K562 (cell line): ENCODE data around the gene SAP130. TPM values are rescaled to one million over a fixed set of nuclear protein-coding genes. Genes with fewer than 3 reads are reported as not detected.
A peak's percentile ranks its signal among the peaks of the same experiment; 100 is the strongest.

Source experiments
- ADNP ChIP-seq: fragments of 200-800 bp; sonication (Bioruptor generic); IDR thresholded peaks from 2 replicates; pipeline ENCODE4 v1.6.1; 2016; ENCODE audit warnings: missing genetic modification characterization, missing compliant biosample characterization
- AFF4 ChIP-seq: sonication (generic); formaldehyde crosslinking; IDR thresholded peaks from 2 replicates; pipeline ENCODE4 v1.8.0; 2023; ENCODE audit warnings: mild to moderate bottlenecking, missing genetic modification reagents
- ATF2 ChIP-seq: sonication (generic); formaldehyde crosslinking; IDR thresholded peaks from 2 replicates; pipeline ENCODE4 v1.8.1; 2022; ENCODE audit warnings: missing genetic modification reagents
- ATF4 ChIP-seq: fragments of 450-650 bp; formaldehyde crosslinking; IDR thresholded peaks from 2 replicates; pipeline ENCODE4 v1.4.0; 2022; ENCODE audit warnings: mild to moderate bottlenecking, moderate library complexity
- CGGBP1 ChIP-seq: fragments of 250-450 bp; sonication (Bioruptor Pico); IDR thresholded peaks from 2 replicates; pipeline ENCODE4 v1.9.0; 2021; ENCODE audit warnings: mild to moderate bottlenecking
- DDX20 ChIP-seq: fragments of 450-650 bp; IDR thresholded peaks from 2 replicates; pipeline ENCODE4 v1.6.1; 2016; ENCODE audit warnings: missing genetic modification characterization, low read depth, mild to moderate bottlenecking, missing compliant biosample characterization, moderate library complexity
- ETV1 ChIP-seq: fragments of 450-650 bp; conservative IDR thresholded peaks from 2 replicates; pipeline ENCODE4 v1.6.1; 2016; ENCODE audit warnings: missing genetic modification characterization, control low read depth, low read depth, missing compliant biosample characterization
- HIVEP1 ChIP-seq: fragments of 250-450 bp; sonication (Bioruptor Pico); IDR thresholded peaks from 2 replicates; pipeline ENCODE4 v1.4.0; 2020; ENCODE audit warnings: mild to moderate bottlenecking
- RHOXF2B ChIP-seq: fragments of 250-450 bp; sonication (Bioruptor Pico); conservative IDR thresholded peaks from 2 replicates; pipeline ENCODE4 v1.5.1; 2021
- THAP7 ChIP-seq: fragments of 250-450 bp; sonication (Bioruptor Pico); IDR thresholded peaks from 2 replicates; pipeline ENCODE4 v1.5.0; 2021
- ZBTB12 ChIP-seq: fragments of 250-450 bp; sonication (Bioruptor Pico); IDR thresholded peaks from 2 replicates; pipeline ENCODE4 v1.4.0; 2020
- ZNF23 ChIP-seq: fragments of 250-450 bp; sonication (Bioruptor Pico); IDR thresholded peaks from 2 replicates; pipeline ENCODE4 v1.4.0; 2020; ENCODE audit warnings: mild to moderate bottlenecking
- ZNF347 ChIP-seq: fragments of 450-650 bp; formaldehyde crosslinking; IDR thresholded peaks from 2 replicates; pipeline ENCODE4 v1.4.0; 2020; ENCODE audit warnings: low read depth, mild to moderate bottlenecking, moderate library complexity
- ZNF512 ChIP-seq: IDR thresholded peaks from 2 replicates; pipeline ENCODE4 v1.6.1; 2016; ENCODE audit warnings: missing genetic modification characterization, missing compliant biosample characterization
- ZNF740 ChIP-seq, 3 experiments: fragments of 200-800 bp in 1 of 3; sonication (Bioruptor generic) in 1 of 3; sonication (generic) in 1 of 3; formaldehyde crosslinking in 1 of 3; IDR thresholded peaks; 2 replicates each; pipeline versions ENCODE4 v1.6.1 to v1.8.0; 2016 to 2022; ENCODE audit warnings: mild to moderate bottlenecking in 2 of 3, missing compliant biosample characterization in 2 of 3, missing genetic modification characterization in 2 of 3, missing genetic modification reagents in 1 of 3
- polyA plus RNA-seq, 8 experiments: library from polyadenylated mRNA; depleted of rRNA in 4 of 8; stranded (reverse) in 5 of 8; unstranded in 3 of 8; fragments of >200 nt; fragmentation: Nextera tagmentation in 2 of 8; fragmentation: Illumina TruSeq in 1 of 8; extraction: Ambion mirVana in 2 of 8; extraction: Trizol in 1 of 8; gene quantifications; 2 replicates each; pipeline versions ENCODE4 v1.2.1 to v1.2.3, GENCODE V29; 2011 to 2014; ENCODE audit warnings: inconsistent platforms in 1 of 8, missing spikeins in 1 of 8
- total RNA-seq, 7 experiments: library from RNA; depleted of rRNA in 6 of 7; stranded (reverse); fragments of >200 nt in 6 of 7; fragmentation: Illumina TruSeq in 2 of 7; extraction: Trizol in 2 of 7; gene quantifications; 2 replicates each; pipeline versions ENCODE4 v1.2.1 to v1.2.3, GENCODE V29; 2011 to 2021; ENCODE audit warnings: low replicate concordance in 1 of 7

The SAP130 gene
- total and polyA plus RNA-seq, 9 of the 15 experiments (the other 6 are each of a cell fraction or from before 2014, with no cell fraction given), result 4.5 to 33.4 (median 7.4) TPM

GRCh38 chr2:127927384-127927783, 100.5 kb downstream of the SAP130 start (continued):
- TF ChIP-seq AFF4 (CRISPR knock-in tag), result no peak
- peak; percentile 78 for TF ChIP-seq ATF4 (CRISPR knock-in tag)
- TF ChIP-seq ZNF347, result peak; percentile 74; the same call in 1 of the 2 replicates
- TF ChIP-seq CGGBP1, result no peak
- TF ChIP-seq THAP7 (CRISPR knock-in tag), result 0 out of 2 replicates have a peak, but pooled peaks have one; percentile 39
- TF ChIP-seq DDX20 (tag), result peak; percentile 98
- peak; percentile 94 for TF ChIP-seq HIVEP1 (CRISPR knock-in tag)
- peak; percentile 77 for TF ChIP-seq ZBTB12 (CRISPR knock-in tag)
- TF ChIP-seq ATF2 (CRISPR knock-in tag), result no peak
- no peak for TF ChIP-seq ZNF740 (CRISPR knock-in tag; IDR thresholded peaks at IDR 0.05)
- peak in 1 of 2 experiments; percentile 97; a peak in 2 of 4 replicates for TF ChIP-seq ZNF740 (tag; IDR thresholded peaks at IDR 0.05)
- TF ChIP-seq ADNP (tag), result peak; percentile 56; the same call in 1 of the 2 replicates
- peak; percentile 83; the same call in 1 of the 2 replicates for TF ChIP-seq RHOXF2B (CRISPR knock-in tag)
- TF ChIP-seq ETV1, result peak; percentile 81
- peak; percentile 79 for TF ChIP-seq ZNF23 (CRISPR knock-in tag)
- TF ChIP-seq ZNF512 (tag), result no peak
